Ascending aorta (tissue), 2 donors: ENCODE results near the gene TERF2IP. TPM values are rescaled to one million over a fixed set of nuclear protein-coding genes. Genes with fewer than 3 reads are reported as not detected.

Experiments
- DNase-seq, 2 donors: peaks; one replicate each; pipeline ENCODE4 v3.0.0-alpha.2; 2019; ENCODE audit warnings: low spot score in 2 of 2
- H3K27ac ChIP-seq, 2 donors: fragments of 200-600 bp; sonication (generic); one replicate each; pipeline ENCODE4 v1.5.1; 2016 to 2017; ENCODE audit warnings: mild to moderate bottlenecking in 1 of 2
- H3K27me3 ChIP-seq: fragments of 200-600 bp; sonication (generic); one replicate; pipeline ENCODE4 v1.5.1; 2017
- H3K36me3 ChIP-seq, 2 donors: fragments of 200-600 bp; sonication (generic); one replicate each; pipeline ENCODE4 v1.5.1; 2016
- H3K4me1 ChIP-seq, 2 donors: fragments of 200-600 bp; sonication (generic); one replicate each; pipeline ENCODE4 v1.5.1; 2016 to 2017; ENCODE audit warnings: mild to moderate bottlenecking in 1 of 2
- H3K4me3 ChIP-seq, 2 donors: fragments of 200-600 bp; sonication (generic); one replicate each; pipeline ENCODE4 v1.5.1; 2016 to 2017; ENCODE audit warnings: mild to moderate bottlenecking in 1 of 2
- H3K9me3 ChIP-seq, 2 donors: fragments of 200-600 bp; sonication (generic); one replicate each; pipeline ENCODE4 v1.5.1; 2016
- CTCF ChIP-seq, 3 experiments: fragments of 200-600 bp in 2 of 3; fragments of 450-650 bp in 1 of 3; sonication (generic) in 2 of 3; IDR thresholded peaks; one replicate each; pipeline ENCODE4 v1.5.1; 2016 to 2019; ENCODE audit warnings: antibody characterized with exemption in 3 of 3, mild to moderate bottlenecking in 1 of 3, moderate library complexity in 1 of 3
- intact Hi-C: fragments of 100-400 bp; cut with DNase I; formaldehyde crosslinking; loops from one replicate; pipeline ENCODE4 v1.15.1; 2023
- total RNA-seq: library from RNA; depleted of rRNA; stranded (reverse); fragments of >200 nt; gene quantifications from one replicate; pipeline ENCODE4 v1.1.0, GENCODE V29; 2016

TERF2IP gene
- total RNA-seq, 1 donor from 2014 or later: 41.0 TPM

- Histone ChIP-seq H3K4me1 (no peaks in the 10 kb centered on the region), H3K36me3 (no peaks in the 10 kb centered on the region), H3K27ac (no peak overlapping the region), H3K27me3 (no peaks in the 10 kb centered on the region), H3K9me3 (no peaks in the 10 kb centered on the region), H3K4me3 (no peak overlapping the region)
- no peak for TF ChIP-seq CTCF (IDR thresholded peaks at IDR 0.05)
- intact Hi-C loops: no loop called here
- DNase-seq: no peak
Observed at GRCh38 chr16:75703306-75703705, 55.7 kb downstream of the TERF2IP start.

Other genes starting within 250 kb of the TERF2IP start
- 8.3 TPM for gene CFDP1, start 214.3 kb upstream of the TERF2IP start, total RNA-seq
- gene TMEM170A, start 183.1 kb upstream of the TERF2IP start, total RNA-seq: 33.0 TPM
- gene CHST6, start 152.3 kb upstream of the TERF2IP start, total RNA-seq: 4.4 TPM
- not detected for gene CHST5, start 111.7 kb upstream of the TERF2IP start, total RNA-seq
- gene TMEM231, start 91.5 kb upstream of the TERF2IP start, total RNA-seq: 59.9 TPM
- 56.1 TPM for gene GABARAPL2, start 81.4 kb upstream of the TERF2IP start, total RNA-seq
- gene ADAT1, start 24.5 kb upstream of the TERF2IP start, total RNA-seq: 21.2 TPM
- 65.2 TPM for gene KARS1, start 108 bp upstream of the TERF2IP start, total RNA-seq
- not detected for gene CPHXL2, start 29.2 kb downstream of the TERF2IP start, total RNA-seq
- not detected for gene DUXB, start 53.7 kb downstream of the TERF2IP start, total RNA-seq
- not detected for gene CPHXL, start 78.7 kb downstream of the TERF2IP start, total RNA-seq